HS-27A (cell line): ENCODE results near the gene PCNT.

ENCODE experiments used
- DNase-seq: peaks from one replicate; pipeline ENCODE4 v3.0.0-alpha.2; 2012; ENCODE audit warnings: low read depth, missing footprints

The PCNT gene

DNA sequence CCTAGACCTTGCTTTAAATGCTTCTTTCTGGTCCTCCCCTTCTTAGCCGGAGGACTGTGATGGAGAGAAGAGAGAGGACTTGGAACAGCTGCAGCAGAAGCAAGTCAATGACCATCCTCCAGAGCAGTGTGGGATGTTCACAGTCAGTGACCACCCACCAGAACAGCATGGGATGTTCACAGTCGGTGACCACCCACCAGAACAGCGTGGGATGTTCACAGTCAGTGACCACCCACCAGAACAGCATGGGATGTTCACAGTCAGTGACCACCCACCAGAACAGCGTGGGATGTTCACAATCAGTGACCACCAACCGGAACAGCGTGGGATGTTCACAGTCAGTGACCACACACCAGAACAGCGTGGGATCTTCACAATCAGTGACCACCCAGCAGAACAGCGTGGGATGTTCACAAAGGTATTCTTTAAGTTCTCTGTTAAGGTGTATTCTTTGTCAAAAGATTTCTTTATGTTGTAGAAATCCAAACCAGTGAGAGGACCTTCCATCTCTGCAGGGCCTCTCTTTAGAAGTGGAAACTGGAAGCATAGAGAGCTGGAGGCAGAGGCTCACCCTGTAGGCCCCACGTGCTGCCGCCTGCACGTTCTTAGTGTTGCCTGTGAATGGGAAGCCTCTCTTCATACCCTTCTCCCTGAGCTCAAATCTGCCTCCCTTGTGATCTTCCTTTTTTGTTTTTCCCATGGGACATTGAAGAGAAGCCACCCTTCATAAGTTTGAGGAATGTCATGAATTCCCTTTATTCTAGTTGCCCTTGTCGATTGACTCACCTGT lies 10.6 kb downstream of the PCNT start:
- no peak for DNase-seq

- no peak for DNase-seq
These were observed 12.6 kb downstream of the PCNT start for GRCh38 chr21:46336603-46337002.

DNA sequence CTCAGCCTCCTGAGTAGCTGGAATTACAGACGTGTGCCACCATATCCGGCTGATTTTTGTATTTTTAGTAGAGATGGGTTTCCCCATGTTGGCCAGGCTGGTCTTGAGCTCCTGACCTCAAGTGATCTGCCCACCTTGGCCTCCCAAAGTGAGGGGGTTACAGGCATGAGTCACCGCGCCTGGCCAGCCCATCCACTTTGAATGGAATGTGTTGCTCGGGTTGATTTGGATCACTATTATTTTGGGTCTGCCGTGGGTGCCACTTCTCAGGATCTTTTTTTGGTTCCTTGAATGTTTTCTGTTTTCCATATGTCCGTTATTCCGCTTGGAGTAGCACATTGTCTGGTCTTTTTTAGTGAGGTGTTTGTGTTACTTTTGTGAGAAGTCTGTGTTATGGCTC lies 17.0 kb downstream of the PCNT start:
- no peak for DNase-seq

GRCh38 chr21:46344219-46344915 lies 20.4 kb downstream of the PCNT start:
- no peak for DNase-seq

DNA sequence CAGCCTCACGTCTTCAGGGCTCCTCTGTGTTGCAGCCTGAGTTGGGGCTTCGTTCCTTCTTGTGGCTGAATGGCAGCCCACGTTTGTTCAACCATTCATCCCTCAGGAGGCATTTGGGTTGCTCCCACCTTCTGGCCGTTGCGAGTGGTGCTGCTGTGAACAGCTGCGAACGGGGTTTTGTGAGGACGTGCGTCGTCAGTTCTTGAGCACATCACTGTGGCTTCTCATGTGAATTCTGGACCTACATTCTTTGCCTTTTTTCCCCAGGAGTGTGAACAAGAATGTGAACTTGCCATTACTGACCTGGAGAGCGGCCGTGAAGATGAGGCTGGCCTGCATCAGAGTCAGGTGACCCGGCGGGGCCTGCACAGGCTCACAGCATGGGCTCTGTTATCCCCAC lies 21.9 kb downstream of the PCNT start:
- no peak for DNase-seq

DNA sequence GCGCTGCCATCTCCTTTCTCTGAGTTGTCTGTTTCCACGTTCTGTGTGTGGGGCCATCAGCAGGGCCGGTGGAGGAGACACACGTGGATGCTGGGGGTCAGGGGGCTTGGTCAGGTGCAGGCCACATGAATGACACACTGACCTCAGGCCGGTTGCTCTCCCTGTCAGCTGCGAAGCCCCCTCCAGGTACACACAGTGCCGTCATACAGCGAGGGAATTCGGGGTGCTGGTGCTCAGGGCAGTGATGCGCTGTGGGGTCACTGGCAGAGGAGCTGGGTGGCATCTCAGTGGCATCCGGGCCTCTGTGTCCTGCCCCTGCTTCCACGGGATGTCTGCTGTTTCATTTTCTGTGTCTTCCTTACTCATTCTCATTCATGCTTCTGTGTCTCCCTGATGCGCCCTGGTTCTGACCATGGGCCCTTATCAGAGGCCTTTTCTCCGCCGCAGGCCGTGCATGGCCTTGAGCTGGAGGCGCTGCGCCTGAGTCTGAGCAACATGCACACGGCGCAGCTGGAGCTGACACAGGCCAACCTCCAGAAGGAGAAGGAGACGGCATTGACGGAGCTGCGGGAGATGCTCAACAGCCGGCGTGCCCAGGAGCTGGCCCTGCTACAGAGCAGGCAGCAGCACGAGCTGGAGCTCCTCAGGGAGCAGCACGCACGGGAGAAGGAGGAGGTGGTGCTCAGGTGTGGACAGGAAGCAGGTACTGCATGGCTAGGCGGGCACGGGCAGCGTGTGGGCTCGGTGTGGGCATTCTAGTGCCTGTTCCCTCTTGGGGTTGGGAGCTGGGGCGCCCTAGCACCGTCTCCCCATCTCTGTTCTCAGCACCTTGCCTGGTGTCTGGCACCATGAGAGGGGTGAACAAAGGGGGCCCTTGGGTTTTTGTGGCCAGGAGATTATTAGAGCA lies 22.6 kb downstream of the PCNT start:
- no peak for DNase-seq

- DNase-seq = no peak
These were observed 23.2 kb downstream of the PCNT start for GRCh38 chr21:46347203-46347550.

DNA sequence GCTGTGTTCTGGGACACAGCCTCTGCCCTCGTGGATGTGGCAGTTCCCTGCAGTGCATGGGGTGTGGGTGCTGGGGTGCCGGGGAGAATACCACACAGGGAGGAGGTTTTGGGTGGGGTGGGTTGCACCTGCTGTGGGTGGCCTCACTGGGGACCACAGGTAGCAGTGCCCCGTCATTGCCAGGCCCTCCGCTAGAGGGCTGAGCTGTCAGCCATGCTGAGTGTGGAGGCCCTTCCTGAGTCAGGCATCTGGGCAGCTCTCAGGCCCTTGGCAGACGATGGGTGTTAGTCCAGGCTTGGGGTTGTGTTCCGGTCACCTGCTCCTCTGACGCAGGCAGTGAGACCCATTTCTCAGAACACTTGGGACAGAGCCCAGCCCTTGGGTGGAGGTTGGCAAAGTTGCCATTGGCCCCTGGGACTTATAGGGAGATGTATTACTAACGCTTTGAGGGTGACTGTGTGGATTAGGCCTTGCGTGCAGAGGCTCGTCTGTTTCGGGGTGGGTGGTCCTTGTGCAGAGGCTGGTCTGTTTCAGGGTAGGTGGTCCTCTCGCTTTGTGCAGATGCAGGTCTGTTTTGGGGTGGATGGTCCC lies 23.9 kb downstream of the PCNT start:
- no peak for DNase-seq

- no peak for DNase-seq
These were observed 25.3 kb downstream of the PCNT start for GRCh38 chr21:46349134-46349760.

DNA sequence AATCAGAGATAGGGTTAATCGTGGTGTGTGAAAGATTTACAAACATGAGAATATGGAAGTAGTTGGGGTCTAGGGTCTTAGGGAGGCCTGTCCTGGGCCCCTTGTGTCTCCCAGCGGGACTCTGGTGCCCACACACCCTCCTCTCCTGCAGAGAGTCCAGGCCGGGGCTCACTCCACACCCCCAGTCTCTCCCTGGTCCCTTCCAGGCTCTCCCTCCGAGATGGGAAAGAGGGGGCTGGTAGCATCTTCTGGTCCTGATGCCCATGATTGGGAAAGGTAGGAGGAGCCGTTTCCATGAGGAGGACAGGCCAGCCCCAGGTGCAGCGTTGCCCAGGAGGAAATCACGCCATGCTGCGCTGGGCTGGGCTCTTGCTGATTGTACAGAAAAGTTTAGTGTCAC lies 26.6 kb downstream of the PCNT start:
- no peak for DNase-seq

GRCh38 chr21:46350981-46351380 lies 27.0 kb downstream of the PCNT start:
- no peak for DNase-seq

GRCh38 chr21:46351476-46352163 lies 27.7 kb downstream of the PCNT start:
- no peak for DNase-seq

GRCh38 chr21:46352164-46352515 lies 28.2 kb downstream of the PCNT start:
- no peak for DNase-seq

GRCh38 chr21:46352913-46353312 lies 29.0 kb downstream of the PCNT start:
- DNase-seq = no peak

GRCh38 chr21:46354046-46354445 lies 30.1 kb downstream of the PCNT start:
- DNase-seq = no peak

- no peak for DNase-seq
These were observed 30.6 kb downstream of the PCNT start for GRCh38 chr21:46354518-46354917.

DNA sequence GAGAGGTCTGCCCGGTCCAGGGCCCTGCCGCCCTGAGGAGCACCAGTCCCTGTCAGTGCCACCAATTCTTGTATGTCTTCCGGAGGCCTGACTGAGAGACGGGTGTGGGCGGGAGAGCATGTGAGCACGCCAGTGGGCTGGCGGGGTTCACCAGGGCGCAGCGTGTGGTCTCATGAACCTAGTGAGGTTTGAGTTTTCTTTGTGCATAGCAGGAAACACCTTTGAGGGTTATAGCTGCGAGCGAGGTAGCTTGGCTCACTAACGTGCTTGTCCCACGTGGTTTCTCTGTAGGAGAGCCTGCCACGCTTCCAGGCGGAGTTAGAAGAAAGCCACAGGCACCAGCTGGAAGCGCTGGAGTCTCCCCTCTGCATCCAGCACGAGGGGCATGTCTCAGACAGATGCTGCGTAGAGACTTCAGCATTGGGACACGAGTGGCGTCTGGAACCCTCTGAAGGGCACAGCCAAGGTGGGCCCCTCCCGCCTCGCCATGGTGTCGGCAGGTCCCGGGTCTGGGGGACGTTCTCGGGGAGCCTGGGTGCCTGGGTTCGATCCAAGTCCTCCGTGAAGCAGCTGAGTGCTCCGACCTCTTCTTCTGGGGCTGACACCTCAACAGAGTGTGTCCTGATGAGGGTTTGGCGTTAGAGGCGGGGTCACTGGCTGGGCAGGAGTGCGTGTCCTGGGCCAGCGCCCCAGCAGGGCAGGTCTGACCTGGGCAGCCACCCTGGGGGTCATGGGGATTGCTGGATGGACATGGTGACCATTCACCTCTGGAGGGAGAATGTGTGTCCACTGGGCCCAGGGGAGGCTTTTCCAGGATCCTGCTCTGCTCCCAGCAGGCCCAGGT lies 31.4 kb downstream of the PCNT start:
- no peak for DNase-seq

- no peak for DNase-seq
These were observed 32.0 kb downstream of the PCNT start for GRCh38 chr21:46356005-46356338.

- no peak for DNase-seq
These were observed 32.8 kb downstream of the PCNT start for GRCh38 chr21:46356494-46357334.

GRCh38 chr21:46357335-46357604 lies 33.3 kb downstream of the PCNT start:
- no peak for DNase-seq
